GM21360 (cell line): Measurements from ENCODE around the gene UBA6.
"Not testable (repeated sequence)": the region's sequence is repeated elsewhere in the genome, so short reads cannot be mapped to it uniquely, and the experiment has no call there.

Experiments
- ATAC-seq: cut with Tn5 transposase; IDR thresholded peaks from one replicate; pipeline ENCODE4 v1.9.1; 2021; ENCODE audit warnings: mild to moderate bottlenecking, moderate library complexity; ENCODE audit not compliant: unreplicated experiment

Gene UBA6

GRCh38 chr4:67674098-67674497, 26.9 kb downstream of the UBA6 start:
- ATAC-seq: no peak

DNA sequence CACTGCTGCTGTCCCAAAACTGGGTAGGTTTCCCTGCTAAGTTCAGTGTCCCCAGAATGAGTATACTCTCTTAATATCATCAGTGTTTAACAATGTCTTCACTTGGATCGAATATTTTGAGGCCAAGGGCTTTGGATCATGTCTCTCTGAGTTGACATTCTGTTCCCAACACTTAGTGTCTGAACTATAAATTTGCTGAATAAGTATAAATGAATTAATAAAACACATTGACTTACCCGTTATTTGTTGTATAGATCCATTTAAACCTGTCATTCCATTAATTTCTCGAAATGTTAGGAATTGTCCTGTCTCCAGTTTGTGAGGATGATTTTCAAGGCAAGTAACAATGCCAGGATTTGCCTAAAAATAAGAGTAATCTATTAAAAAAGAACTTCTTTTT, 32.6 kb downstream of the UBA6 start:
- no peak for ATAC-seq

GRCh38 chr4:67660418-67660817, 40.5 kb downstream of the UBA6 start:
- ATAC-seq: no peak

GRCh38 chr4:67659065-67659464, 41.9 kb downstream of the UBA6 start:
- no peak for ATAC-seq

DNA sequence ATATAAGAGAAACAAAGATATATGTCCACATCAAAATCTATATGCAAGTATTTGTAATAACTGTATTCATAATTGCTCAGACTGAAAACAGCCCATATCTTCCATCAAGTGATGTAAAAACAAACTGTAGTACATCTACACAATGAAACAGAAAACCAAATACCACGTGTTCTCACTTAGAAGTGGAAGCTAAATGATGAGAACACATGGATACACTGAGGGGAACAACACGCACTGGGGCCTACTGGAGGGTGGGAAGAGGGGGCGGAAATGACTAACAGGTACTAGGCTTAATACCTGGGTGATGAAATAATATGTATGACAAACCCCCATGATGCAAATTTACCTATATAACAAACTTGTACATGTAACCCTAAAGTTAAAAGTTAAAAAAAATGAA, 42.7 kb downstream of the UBA6 start:
- ATAC-seq: no peak

GRCh38 chr4:67651536-67651935, 49.4 kb downstream of the UBA6 start:
- no peak for ATAC-seq

DNA sequence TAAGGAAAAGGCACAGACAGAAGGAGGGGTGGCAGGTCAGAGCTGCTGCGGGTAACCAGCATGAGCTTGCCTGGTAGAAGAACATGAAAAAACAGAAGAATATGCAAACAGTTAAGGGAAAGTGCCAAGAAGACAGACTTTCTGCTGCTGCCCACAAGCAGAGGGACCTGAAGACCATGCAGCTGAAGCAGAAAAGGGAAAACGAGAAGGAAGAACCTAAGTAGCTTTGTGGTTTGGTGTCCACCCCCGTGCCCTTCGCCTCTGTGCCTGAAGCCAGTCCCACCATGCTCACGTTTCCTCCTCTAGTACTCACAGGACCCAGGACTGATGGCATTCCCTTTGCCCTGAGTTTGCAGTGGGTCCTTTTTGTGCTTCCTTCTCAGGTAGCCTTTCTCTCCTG, 62.8 kb downstream of the UBA6 start:
- no peak for ATAC-seq

DNA sequence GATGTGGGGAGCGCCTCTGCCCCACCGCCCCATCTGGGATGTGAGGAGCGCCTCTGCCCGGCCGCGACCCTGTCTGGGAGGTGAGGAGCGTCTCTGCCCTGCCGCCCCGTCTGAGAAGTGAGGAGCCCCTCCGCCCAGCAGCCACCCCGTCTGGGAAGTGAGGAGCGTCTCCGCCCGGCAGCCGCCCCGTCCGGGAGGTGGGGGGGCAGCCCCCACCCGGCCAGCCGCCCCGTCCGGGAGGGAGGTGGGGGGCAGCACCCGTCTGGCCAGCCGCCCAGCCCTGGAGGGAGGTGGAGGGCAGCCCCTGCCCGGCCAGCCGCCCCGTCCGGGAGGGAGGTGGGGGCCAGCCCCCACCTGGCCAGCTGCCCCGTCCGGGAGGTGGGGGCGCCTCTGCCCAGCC, 64.0 kb downstream of the UBA6 start:
- not testable (repeated sequence) for ATAC-seq

DNA sequence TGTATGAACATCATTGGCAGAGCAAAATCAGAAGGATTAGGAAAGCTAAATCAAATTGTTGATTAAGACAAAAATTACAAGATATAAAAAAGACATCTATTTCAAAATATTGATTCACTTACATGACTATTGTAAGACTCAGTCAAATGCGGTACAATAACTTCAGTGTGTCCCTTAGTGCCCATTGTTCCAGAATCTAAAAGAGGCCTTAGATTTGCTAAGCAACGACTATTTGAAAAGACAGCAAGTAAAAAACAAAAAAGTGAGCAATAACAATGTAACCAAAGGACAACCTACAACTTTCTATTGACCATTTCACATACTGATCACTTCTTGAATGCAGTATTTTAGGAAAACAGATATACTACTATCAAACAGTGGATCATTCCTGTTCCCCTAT, 65.6 kb downstream of the UBA6 start:
- ATAC-seq: no peak

DNA sequence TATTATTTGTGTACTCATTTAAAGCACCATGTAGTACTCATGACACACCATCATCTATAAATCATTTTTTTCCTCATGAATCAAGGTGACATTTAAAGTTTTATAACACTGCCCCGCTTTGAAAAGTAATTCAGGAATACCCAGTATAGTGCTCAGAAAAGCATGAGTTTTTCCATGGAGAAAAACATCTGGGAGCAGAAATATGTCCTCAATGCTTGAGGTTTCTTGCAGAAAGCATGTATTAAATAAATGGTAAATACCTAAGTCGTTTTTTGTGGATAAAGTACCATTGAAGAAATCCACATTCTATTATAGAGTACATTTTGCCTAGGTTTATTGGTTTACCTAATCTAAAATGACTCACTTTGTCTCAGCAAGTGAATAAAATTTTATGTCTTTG, 66.2 kb downstream of the UBA6 start:
- no peak for ATAC-seq

DNA sequence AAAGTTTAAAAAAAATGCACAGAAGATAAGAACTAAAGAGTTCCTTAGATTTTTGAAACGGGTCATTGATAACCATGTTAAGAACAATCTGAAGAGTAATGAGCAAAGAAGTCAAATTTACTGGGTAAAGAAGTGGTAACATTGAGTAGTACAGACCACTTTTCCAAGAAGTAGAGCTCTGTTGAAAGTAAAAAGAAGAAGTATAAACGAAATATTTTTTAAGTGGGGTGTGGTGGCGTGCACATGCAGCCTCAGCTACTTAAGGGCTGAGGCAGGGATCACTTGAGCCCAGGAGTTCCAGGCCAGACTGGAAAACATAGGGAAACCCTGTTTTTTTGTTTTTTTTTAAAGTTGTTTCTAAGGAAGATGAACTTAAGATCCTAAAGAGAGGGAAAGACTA, 68.5 kb downstream of the UBA6 start:
- no peak for ATAC-seq

DNA sequence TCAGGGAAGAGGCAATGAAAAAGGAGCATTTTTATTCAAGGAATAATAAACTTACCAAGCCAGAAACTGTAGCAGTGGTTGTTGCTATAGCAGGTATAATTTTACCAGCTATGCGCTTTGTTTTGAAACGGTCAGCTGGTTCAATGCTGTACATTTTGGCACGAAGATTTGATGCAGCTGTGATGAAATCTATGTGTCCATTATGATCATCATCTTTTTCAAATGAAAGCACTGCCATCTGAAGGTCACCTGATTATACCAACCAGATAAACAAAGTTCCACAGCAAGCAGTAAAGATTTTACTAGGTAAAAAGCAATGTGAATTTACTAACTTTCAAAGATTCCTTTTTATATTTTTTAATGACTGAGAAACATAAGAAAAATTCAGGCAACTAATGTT, 76.0 kb downstream of the UBA6 start:
- ATAC-seq: no peak

- ATAC-seq: no peak
Measured at GRCh38 chr4:67616478-67616877, 84.5 kb downstream of the UBA6 start.

DNA sequence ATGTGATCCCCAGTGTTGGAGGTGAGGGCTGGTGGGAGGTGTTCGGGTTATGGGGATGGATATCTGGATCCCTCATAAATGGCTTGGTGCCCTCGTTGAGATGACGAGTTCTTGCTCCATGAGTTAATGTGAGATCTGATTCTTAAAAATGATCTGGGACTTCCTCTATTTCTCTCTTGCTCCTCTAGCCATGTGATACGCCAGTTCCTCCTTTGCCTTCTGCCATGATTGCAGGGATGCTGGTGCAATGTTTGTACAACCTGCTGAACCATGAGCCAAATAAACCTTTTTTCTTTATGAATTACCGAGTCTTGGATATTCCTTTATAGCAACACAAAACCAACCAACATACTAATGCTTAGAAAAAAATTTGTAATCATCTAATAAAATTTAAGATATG, 85.8 kb downstream of the UBA6 start:
- ATAC-seq: no peak

DNA sequence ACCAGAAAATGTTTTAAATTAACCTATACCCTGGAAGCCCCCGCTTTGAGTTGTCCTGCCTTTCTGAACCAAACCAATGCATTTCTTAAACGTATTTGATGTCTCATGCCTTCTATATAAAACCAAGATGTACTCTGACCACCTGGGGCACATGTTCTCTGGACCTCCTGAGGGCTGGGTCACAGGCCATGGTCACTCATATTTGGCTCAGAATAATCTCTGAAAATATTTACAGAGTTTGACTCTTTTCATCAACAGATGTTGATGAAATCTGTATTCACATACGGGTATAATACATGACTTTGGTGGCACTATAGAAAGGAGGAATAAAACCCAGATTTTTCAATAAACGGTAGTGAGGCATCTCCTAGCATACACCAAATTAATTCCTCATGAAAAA, 86.8 kb downstream of the UBA6 start:
- ATAC-seq: no peak

DNA sequence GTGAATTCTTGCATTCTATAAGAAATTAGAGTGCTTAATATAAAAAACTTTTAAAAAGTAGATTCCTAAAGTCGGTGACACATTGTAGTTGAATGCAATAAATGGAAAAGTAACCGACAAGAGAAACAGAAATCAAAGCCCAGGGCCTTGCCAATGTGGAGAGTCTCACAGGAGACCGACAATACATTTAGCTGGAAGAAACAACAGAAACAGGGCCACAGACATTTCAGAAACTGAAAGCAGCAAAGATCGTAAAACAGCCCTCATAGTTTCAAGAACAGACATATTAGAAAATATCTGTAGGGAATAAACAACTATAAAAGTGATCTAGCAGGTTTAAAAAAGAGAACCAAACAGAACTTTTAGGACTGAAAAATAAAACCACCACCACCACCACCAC, 92.9 kb downstream of the UBA6 start:
- no peak for ATAC-seq

DNA sequence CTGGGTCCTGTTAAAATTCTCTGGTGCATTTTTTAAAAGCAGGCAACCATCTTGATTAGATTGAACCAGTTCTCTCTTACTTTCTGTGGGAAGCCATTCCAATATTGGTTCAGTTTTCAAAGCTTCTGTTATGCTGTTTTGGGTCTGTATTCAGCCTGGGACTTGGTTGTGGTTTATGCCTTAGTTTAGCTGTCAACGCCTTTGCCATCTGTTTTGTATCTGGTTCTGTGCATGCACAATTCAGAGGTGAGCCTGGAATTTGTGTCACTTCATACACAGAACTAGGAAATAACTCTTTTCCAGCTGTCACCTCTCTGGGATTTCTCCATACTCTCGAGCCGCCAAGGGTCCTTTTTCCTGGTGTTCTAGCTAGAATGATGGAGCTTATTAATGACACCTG, 96.2 kb downstream of the UBA6 start:
- no peak for ATAC-seq

DNA sequence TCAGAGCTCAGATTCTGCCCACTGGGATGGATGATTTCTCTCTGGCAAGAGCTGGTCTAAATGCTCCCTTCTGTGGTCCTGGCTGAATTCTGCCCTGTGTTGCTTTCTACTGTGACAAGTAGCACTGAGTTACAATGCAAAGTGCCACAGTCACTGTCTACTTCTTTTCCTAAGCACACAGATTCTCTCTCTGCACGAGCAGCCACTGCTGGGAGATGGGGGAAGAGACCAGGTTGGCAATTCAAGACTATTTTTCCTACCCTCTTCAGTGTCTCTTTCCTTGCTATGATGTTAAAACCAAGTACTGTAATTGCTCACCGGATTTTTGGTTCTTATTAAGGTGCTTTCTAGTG, 97.0 kb downstream of the UBA6 start:
- ATAC-seq: no peak

DNA sequence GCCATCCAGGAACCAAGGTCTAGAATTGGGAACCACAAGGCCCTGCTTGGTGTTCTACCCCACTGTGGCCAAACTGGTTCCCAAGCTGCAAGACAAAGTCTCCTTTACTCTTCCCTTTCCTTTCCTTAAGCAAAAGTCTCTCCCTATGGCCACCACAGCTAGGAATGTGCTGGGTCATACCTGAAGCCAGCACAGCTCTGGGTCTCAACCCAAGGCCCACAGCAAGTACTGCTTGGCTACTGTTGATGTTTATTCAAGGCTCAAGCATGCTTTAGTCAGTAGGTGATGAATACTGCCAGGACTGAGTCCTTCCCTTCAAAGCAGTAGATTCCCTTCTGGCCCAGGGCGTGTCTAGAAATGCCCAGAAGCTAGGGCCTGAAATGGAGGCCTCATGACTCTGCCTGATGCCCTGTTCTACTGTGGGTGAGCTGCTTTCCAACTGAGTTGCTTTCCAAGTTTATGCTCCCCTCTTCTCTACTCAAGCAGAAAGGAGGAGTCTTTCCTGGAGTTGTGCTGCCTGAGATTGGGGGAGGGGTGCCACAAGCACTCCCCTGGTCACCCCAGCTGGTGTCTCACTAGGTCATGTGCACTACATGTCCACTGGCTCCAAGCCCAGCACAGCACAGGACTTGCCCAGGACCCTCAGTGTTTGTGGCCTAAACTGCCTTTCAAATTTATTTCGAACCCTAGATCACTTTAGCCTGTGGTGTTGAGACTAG, 97.5 kb downstream of the UBA6 start:
- no peak for ATAC-seq

- ATAC-seq: no peak
Measured at GRCh38 chr4:67593741-67594175, 107.2 kb downstream of the UBA6 start.

DNA sequence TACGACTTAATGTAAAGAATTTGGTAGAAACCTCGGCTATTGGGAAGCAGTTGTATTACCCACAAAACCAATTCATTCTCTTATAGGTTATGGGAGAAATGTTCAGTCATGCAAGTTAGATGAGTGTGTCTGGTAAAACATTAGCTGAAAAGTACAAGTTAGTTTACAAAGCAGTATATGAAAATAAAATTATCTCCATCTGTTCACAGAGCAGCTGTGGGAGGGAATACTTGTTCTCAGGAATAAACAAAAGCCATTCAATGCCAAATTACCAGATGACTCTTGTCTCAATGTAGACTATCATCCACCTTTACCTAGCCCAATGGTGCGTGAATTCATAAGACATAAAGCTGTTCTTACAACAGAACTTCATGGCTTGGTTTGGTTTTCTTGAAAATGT, 113.8 kb downstream of the UBA6 start:
- ATAC-seq: no peak

GRCh38 chr4:67584496-67584895, 116.5 kb downstream of the UBA6 start:
- no peak for ATAC-seq

DNA sequence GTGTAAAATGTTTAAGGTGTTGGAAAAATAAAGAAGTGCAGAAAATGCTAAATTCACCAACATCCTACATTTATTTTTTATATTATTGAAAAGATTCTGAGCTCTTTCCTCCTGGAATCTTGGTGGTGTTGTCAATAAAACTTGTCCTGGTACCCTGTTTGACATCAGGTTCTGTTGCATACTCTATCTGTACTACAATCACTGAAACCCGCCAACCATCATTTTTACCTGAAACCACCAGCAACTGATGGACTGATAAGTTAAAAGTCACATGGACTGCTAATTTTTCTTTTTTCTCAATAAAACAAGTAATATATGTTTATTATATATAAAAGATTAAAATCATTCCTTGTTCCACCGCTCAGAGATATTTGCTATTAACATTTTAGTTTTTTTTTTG, 119.0 kb downstream of the UBA6 start:
- no peak for ATAC-seq
